Naive thymus-derived CD4-positive, alpha-beta T cell (primary cell): ENCODE results near the gene SPAAR. TPM values are rescaled to one million over a fixed set of nuclear protein-coding genes. Genes with fewer than 3 reads are reported as not detected.
A peak's percentile ranks its signal among the peaks of the same experiment; 100 is the strongest.

Experiments used
- ATAC-seq: fragments of 150-1000 bp; cut with Tn5 transposase; 2 replicates; pipeline ENCODE4 v1.10.0; 2021; ENCODE audit warnings: mild to moderate bottlenecking, moderate library complexity
- CTCF ChIA-PET: fragments of 350-600 bp; sonication (Branson Sonifier 250); formaldehyde crosslinking; loops from one replicate; lab custom pipeline; 2021; ENCODE audit warnings: antibody characterized with exemption; lab: Charles Lee
- POLR2A ChIA-PET: fragments of 350-600 bp; sonication (Branson Sonifier 250); formaldehyde crosslinking; loops from one replicate; lab custom pipeline; 2021; ENCODE audit warnings: antibody characterized with exemption, inconsistent platforms; lab: Charles Lee
- DNase-seq, 9 donors: peaks; one replicate each; pipeline versions ENCODE4 v3.0.0 to v3.0.0-alpha.2; 2020 to 2022; ENCODE audit warnings: mixed read lengths in 1 of 9
- H3K27ac ChIP-seq: one replicate; pipeline ENCODE4 v1.7.0; 2013; ENCODE audit warnings: mild to moderate bottlenecking, low read depth, low read length, moderate library complexity
- H3K27me3 ChIP-seq, 2 donors: one replicate each; pipeline ENCODE4 v1.7.0; 2013; ENCODE audit warnings: low read length in 2 of 2, mild to moderate bottlenecking in 2 of 2, moderate library complexity in 2 of 2; ENCODE audit not compliant: control insufficient read depth in 2 of 2, insufficient read depth in 2 of 2
- H3K36me3 ChIP-seq, 3 experiments: 1 replicate in 2 of 3; 2 replicates in 1 of 3; pipeline ENCODE4 v1.7.0; 2013; ENCODE audit warnings: low read length in 3 of 3, mild to moderate bottlenecking in 3 of 3, moderate library complexity in 1 of 3; ENCODE audit not compliant: insufficient read depth in 3 of 3, control insufficient read depth in 2 of 3
- H3K4me1 ChIP-seq, 2 donors: one replicate each; pipeline ENCODE4 v1.7.0; 2013; ENCODE audit warnings: low read length in 2 of 2, mild to moderate bottlenecking in 2 of 2, moderate library complexity in 1 of 2; ENCODE audit not compliant: control insufficient read depth in 2 of 2, insufficient read depth in 2 of 2
- H3K4me3 ChIP-seq: 2 replicates; pipeline ENCODE4 v1.7.0; 2013; ENCODE audit warnings: mild to moderate bottlenecking, low read length
- H3K9me3 ChIP-seq, 3 experiments: 1 replicate in 2 of 3; 2 replicates in 1 of 3; pipeline ENCODE4 v1.7.0; 2013; ENCODE audit warnings: low read length in 3 of 3; ENCODE audit not compliant: control insufficient read depth in 2 of 3
- H3K27ac Mint-ChIP-seq, 9 donors: one replicate each; pipeline ENCODE4 v1.8.0; 2020 to 2022; ENCODE audit warnings: mixed read lengths in 9 of 9, mild to moderate bottlenecking in 8 of 9, moderate library complexity in 5 of 9, inconsistent platforms in 2 of 9
- H3K27me3 Mint-ChIP-seq, 5 donors: one replicate each; pipeline ENCODE4 v1.8.0; 2021 to 2022; ENCODE audit warnings: mixed read lengths in 5 of 5, mild to moderate bottlenecking in 1 of 5
- H3K36me3 Mint-ChIP-seq, 5 donors: one replicate each; pipeline ENCODE4 v1.8.0; 2020 to 2022; ENCODE audit warnings: mixed read lengths in 5 of 5, mild to moderate bottlenecking in 3 of 5, inconsistent platforms in 1 of 5
- H3K4me1 Mint-ChIP-seq, 7 donors: one replicate each; pipeline ENCODE4 v1.8.0; 2020 to 2022; ENCODE audit warnings: mixed read lengths in 7 of 7, mild to moderate bottlenecking in 3 of 7, inconsistent platforms in 1 of 7
- H3K4me3 Mint-ChIP-seq, 10 donors: one replicate each; pipeline ENCODE4 v1.8.0; 2020 to 2022; ENCODE audit warnings: mild to moderate bottlenecking in 10 of 10, mixed read lengths in 10 of 10, moderate library complexity in 6 of 10, inconsistent platforms in 2 of 10
- H3K9me3 Mint-ChIP-seq, 11 donors: one replicate each; pipeline ENCODE4 v1.8.0; 2020 to 2022; ENCODE audit warnings: mixed read lengths in 11 of 11, mild to moderate bottlenecking in 4 of 11, inconsistent platforms in 1 of 11, moderate library complexity in 1 of 11
- intact Hi-C, 2 donors: fragments of 100-400 bp; cut with micrococcal nuclease; formaldehyde crosslinking; loops; one replicate each; pipeline ENCODE4 v1.15.1; 2023
- polyA plus RNA-seq, 2 donors: library from polyadenylated mRNA; unstranded; fragments of 300-500 nt; fragmentation: Illumina TruSeq; gene quantifications; one replicate each; pipeline ENCODE4 v1.2.3, GENCODE V29; 2021
- total RNA-seq, 6 experiments: library from RNA in 5 of 6; stranded (reverse) in 5 of 6; gene quantifications; 1 replicate in 5 of 6; 2 replicates in 1 of 6; pipeline ENCODE4 v1.2.3 and lab custom pipeline; 2021 to 2026

Gene SPAAR
- total and polyA plus RNA-seq, 7 experiments from 2014 or later = not detected

GRCh38 chr9:35867538-35867937 is 41.8 kb upstream of the SPAAR start:
- no peak for ATAC-seq
- H3K27me3 Mint-ChIP-seq = peaks cover under 1 to 20% (median 17%) of the 10 kb centered on the region in 5 donors
- intact Hi-C loops = no loop called here
- H3K27ac Mint-ChIP-seq = no peak overlapping the region
- H3K9me3 ChIP-seq = no peaks in the 10 kb centered on the region
- no peaks in the 10 kb centered on the region for H3K27me3 ChIP-seq
- no peak for DNase-seq
- ChIA-PET POLR2A (no interaction called here), CTCF (no interaction called here)
- no peak overlapping the region for H3K4me3 Mint-ChIP-seq
- H3K36me3 Mint-ChIP-seq = no peaks in the 10 kb centered on the region
- H3K4me1 ChIP-seq = no peaks in the 10 kb centered on the region
- H3K4me3 ChIP-seq = no peak overlapping the region
- H3K27ac ChIP-seq = no peak overlapping the region
- no peaks in the 10 kb centered on the region for H3K9me3 Mint-ChIP-seq
- H3K36me3 ChIP-seq = no peaks in the 10 kb centered on the region
- H3K4me1 Mint-ChIP-seq = peaks cover 0 to 1% (median 0%) of the 10 kb centered on the region in 7 donors

- H3K4me3 Mint-ChIP-seq = no peak overlapping the region
- CTCF ChIA-PET = interaction anchor here (0.8 to 1.2 kb wide), 2 partner anchors 10 to 14 kb away, joined by 3 read pairs; no protein-coding TSS in a partner anchor
- no peak overlapping the region for H3K27ac Mint-ChIP-seq
- ATAC-seq = no peak
- Histone ChIP-seq H3K9me3 (no peaks in the 10 kb centered on the region), H3K27me3 (no peaks in the 10 kb centered on the region), H3K4me1 (no peaks in the 10 kb centered on the region), H3K27ac (no peak overlapping the region), H3K36me3 (no peaks in the 10 kb centered on the region), H3K4me3 (no peak overlapping the region)
- peaks cover 0 to 1% (median 0%) of the 10 kb centered on the region in 7 donors for H3K4me1 Mint-ChIP-seq
- DNase-seq = no peak
- H3K9me3 Mint-ChIP-seq = no peaks in the 10 kb centered on the region
- no peaks in the 10 kb centered on the region for H3K36me3 Mint-ChIP-seq
- intact Hi-C loops = no loop called here
- H3K27me3 Mint-ChIP-seq = peaks cover 0 to 16% (median 13%) of the 10 kb centered on the region in 5 donors
- POLR2A ChIA-PET = no interaction called here
Measured at GRCh38 chr9:35868933-35869332, 40.4 kb upstream of the SPAAR start.

GRCh38 chr9:35869621-35870216 is 39.6 kb upstream of the SPAAR start:
- no peaks in the 10 kb centered on the region for H3K36me3 Mint-ChIP-seq
- peaks cover 1 to 16% (median 8%) of the 10 kb centered on the region in 5 donors for H3K27me3 Mint-ChIP-seq
- Histone ChIP-seq H3K9me3 (no peaks in the 10 kb centered on the region), H3K36me3 (no peaks in the 10 kb centered on the region), H3K27ac (no peak overlapping the region), H3K4me3 (no peak overlapping the region), H3K4me1 (no peaks in the 10 kb centered on the region), H3K27me3 (no peaks in the 10 kb centered on the region)
- ChIA-PET CTCF (interaction anchor here (1.2 kb wide), 1 partner anchor 9 kb away, joined by 3 read pairs; no protein-coding TSS in a partner anchor), POLR2A (interaction anchor here (0.5 kb wide), 1 partner anchor 173 kb away, joined by 3 read pairs; no protein-coding TSS in a partner anchor)
- ATAC-seq = no peak
- no peak overlapping the region for H3K27ac Mint-ChIP-seq
- H3K4me3 Mint-ChIP-seq = no peak overlapping the region
- peaks cover 0 to 1% (median 0%) of the 10 kb centered on the region in 7 donors for H3K4me1 Mint-ChIP-seq
- intact Hi-C loops = no loop called here
- DNase-seq = no peak
- no peaks in the 10 kb centered on the region for H3K9me3 Mint-ChIP-seq

- DNase-seq (no peak), ATAC-seq (no peak)
- peaks cover 6 to 14% (median 8%) of the 10 kb centered on the region in 5 donors for H3K27me3 Mint-ChIP-seq
- peaks cover 0 to 1% (median 0%) of the 10 kb centered on the region in 7 donors for H3K4me1 Mint-ChIP-seq
- Histone ChIP-seq H3K27me3 (no peaks in the 10 kb centered on the region), H3K9me3 (no peaks in the 10 kb centered on the region), H3K27ac (no peak within 1 kb of the TSS), H3K4me3 (no peak within 1 kb of the TSS), H3K4me1 (no peaks in the 10 kb centered on the region), H3K36me3 (no peaks in the 10 kb centered on the region)
- peak within 1 kb of the TSS in 1 of 9 donors; percentile 7 for H3K27ac Mint-ChIP-seq
- CTCF ChIA-PET = no interaction called here
- no peaks in the 10 kb centered on the region for H3K36me3 Mint-ChIP-seq
- H3K9me3 Mint-ChIP-seq = no peaks in the 10 kb centered on the region
- POLR2A ChIA-PET = interaction anchor here (0.5 kb wide), 1 partner anchor 173 kb away, joined by 3 read pairs; no protein-coding TSS in a partner anchor
- intact Hi-C loops = no loop called here
- no peak within 1 kb of the TSS for H3K4me3 Mint-ChIP-seq
Measured at GRCh38 chr9:35870351-35870923, 38.9 kb upstream of the SPAAR start, which contains the start of gene OR13J1. TSS of gene OR13J1 (minus strand) at chr9:35870401. CDS start at chr9:35870401, 0 bp downstream.

GRCh38 chr9:35871545-35871944 is 37.7 kb upstream of the SPAAR start:
- Mint-ChIP-seq H3K4me3 (no peak overlapping the region), H3K36me3 (no peaks in the 10 kb centered on the region), H3K27me3 (peaks cover 3 to 16% (median 7%) of the 10 kb centered on the region in 5 donors), H3K9me3 (peaks cover 0 to 1% (median 0%) of the 10 kb centered on the region in 11 donors), H3K4me1 (peaks cover 0 to 1% (median 0%) of the 10 kb centered on the region in 7 donors), H3K27ac (no peak overlapping the region)
- H3K27me3 ChIP-seq = no peaks in the 10 kb centered on the region
- POLR2A ChIA-PET = no interaction called here
- DNase-seq (no peak), ATAC-seq (no peak)
- no peak overlapping the region for H3K27ac ChIP-seq
- intact Hi-C loops = no loop called here
- CTCF ChIA-PET = no interaction called here
- no peak overlapping the region for H3K4me3 ChIP-seq
- H3K36me3 ChIP-seq = no peaks in the 10 kb centered on the region
- H3K4me1 ChIP-seq = no peaks in the 10 kb centered on the region
- H3K9me3 ChIP-seq = no peaks in the 10 kb centered on the region

- Mint-ChIP-seq H3K27me3 (peaks cover 6 to 25% (median 8%) of the 10 kb centered on the region in 5 donors), H3K4me1 (peaks cover 0 to 1% (median 0%) of the 10 kb centered on the region in 7 donors), H3K9me3 (peaks cover 0 to 11% (median 4%) of the 10 kb centered on the region in 11 donors), H3K4me3 (no peak overlapping the region), H3K36me3 (peaks cover 0 to 4% (median 2%) of the 10 kb centered on the region in 5 donors), H3K27ac (no peak overlapping the region)
- DNase-seq (no peak), ATAC-seq (no peak)
- ChIA-PET CTCF (no interaction called here), POLR2A (no interaction called here)
- Histone ChIP-seq H3K27ac (no peak overlapping the region), H3K4me3 (no peak overlapping the region), H3K9me3 (peaks cover 0 to 3% (median 0%) of the 10 kb centered on the region in 3 experiments), H3K36me3 (no peaks in the 10 kb centered on the region), H3K4me1 (no peaks in the 10 kb centered on the region), H3K27me3 (no peaks in the 10 kb centered on the region)
- intact Hi-C loops = no loop called here
Measured at GRCh38 chr9:35872505-35872904, 36.8 kb upstream of the SPAAR start.
